ENCODE data around the gene SETD3. TPM values are rescaled to one million over a fixed set of nuclear protein-coding genes. Genes with fewer than 3 reads are reported as not detected.

Gene SETD3
- total and polyA plus RNA-seq, 2 experiments from 2014 or later: 40.7 to 68.0 TPM

- Histone ChIP-seq H3K4me1 (ENCODE audit: insufficient read depth) (no peaks in the 10 kb centered on the region), H3K36me3 (ENCODE audit: insufficient read depth) (no peaks in the 10 kb centered on the region), H2AFZ (no peak overlapping the region), H3K9me2 (ENCODE audit: insufficient read depth) (no peaks in the 10 kb centered on the region), H3K79me2 (replicated peaks; ENCODE audit: insufficient read depth) (no peaks in the 10 kb centered on the region), H3F3A (replicated peaks; ENCODE audit: low read depth) (no peaks in the 10 kb centered on the region), H4K20me1 (replicated peaks; ENCODE audit: insufficient read depth) (no peaks in the 10 kb centered on the region; the same call in 1 of the 2 replicates), H3K27me3 (ENCODE audit: insufficient read depth) (no peaks in the 10 kb centered on the region), H3K4me2 (no peak overlapping the region), H3K4me3 (no peak overlapping the region), H3K27ac (ENCODE audit: low read depth) (no peak overlapping the region)
- H3K9me3 Mint-ChIP-seq: no peaks in the 10 kb centered on the region
- H3K36me3 Mint-ChIP-seq (ENCODE audit: low read depth): peaks cover 5% of the 10 kb centered on the region; the same call in 2 of the 3 replicates
- ATAC-seq (no peak), DNase-seq (ENCODE audit: low spot score) (no peak)
- H3K4me1 Mint-ChIP-seq: peaks cover 6% of the 10 kb centered on the region; the same call in 1 of the 3 replicates
- H3K4me3 Mint-ChIP-seq: no peak overlapping the region
- H3K27me3 Mint-ChIP-seq (ENCODE audit: insufficient read depth, low read depth, poor library complexity): peaks cover 13% of the 10 kb centered on the region
- TF ChIP-seq REST (IDR thresholded peaks at IDR 0.05; ENCODE audit: unreplicated experiment): no peak
- no peak for TF ChIP-seq JUNB (IDR thresholded peaks at IDR 0.05; ENCODE audit: unreplicated experiment)
- TF ChIP-seq CTCF (conservative IDR thresholded peaks at IDR 0.05; ENCODE audit: low read depth in 2 of 2): no peak
- TF ChIP-seq CREB1 (CRISPR knock-in tag; IDR thresholded peaks at IDR 0.05; ENCODE audit: low read depth): no peak
- no peak for TF ChIP-seq STAT1 (IDR thresholded peaks at IDR 0.05; ENCODE audit: unreplicated experiment)
- no peak for TF ChIP-seq ZNF462 (CRISPR knock-in tag; IDR thresholded peaks at IDR 0.05)
- TF ChIP-seq ZNF331 (CRISPR knock-in tag; IDR thresholded peaks at IDR 0.05; ENCODE audit: low read depth): no peak
- no peak for TF ChIP-seq EZH2 (IDR thresholded peaks at IDR 0.05; ENCODE audit: low read depth, unreplicated experiment)
- TF ChIP-seq ZNF114 (CRISPR knock-in tag; IDR thresholded peaks at IDR 0.05): no peak
- no peak for TF ChIP-seq POLR2AphosphoS5 (IDR thresholded peaks at IDR 0.05; ENCODE audit: low read depth)
- no peak overlapping the region for H3K27ac Mint-ChIP-seq
These were observed 35.7 kb upstream of the SETD3 start for GRCh38 chr14:99516156-99516870.
